K562 (cell line): ENCODE results near the gene TRPC4AP. TPM values are rescaled to one million over a fixed set of nuclear protein-coding genes. Genes with fewer than 3 reads are reported as not detected.
A peak's percentile ranks its signal among the peaks of the same experiment; 100 is the strongest.

Source experiments
- C11orf30 ChIP-seq: fragments of 450-650 bp; IDR thresholded peaks from 2 replicates; pipeline ENCODE4 v1.6.1; 2016; ENCODE audit warnings: low read depth, mild to moderate bottlenecking
- EP400 ChIP-seq: fragments of 450-650 bp; IDR thresholded peaks from 2 replicates; pipeline ENCODE4 v1.6.1; 2017; ENCODE audit warnings: antibody characterized with exemption, mild to moderate bottlenecking, moderate library complexity
- FOXJ2 ChIP-seq: fragments of 200-800 bp; sonication (Bioruptor generic); IDR thresholded peaks from 2 replicates; pipeline ENCODE4 v1.6.1; 2016; ENCODE audit warnings: missing genetic modification characterization, missing compliant biosample characterization
- FUS ChIP-seq: fragments of 200-400 bp; formaldehyde crosslinking; optimal IDR thresholded peaks from 2 replicates; pipeline ENCODE3; 2017; ENCODE audit warnings: low read depth, low read length
- MAFF ChIP-seq: IDR thresholded peaks from 2 replicates; pipeline ENCODE4 v1.6.1; 2012; ENCODE audit warnings: low read length, improper control_type of control experiment
- MAFG ChIP-seq: fragments of 450-650 bp; conservative IDR thresholded peaks from 2 replicates; pipeline ENCODE4 v1.6.1; 2016; ENCODE audit warnings: missing genetic modification characterization, missing compliant biosample characterization
- MEIS2 ChIP-seq: fragments of 450-650 bp; IDR thresholded peaks from 2 replicates; pipeline ENCODE4 v1.6.1; 2014; ENCODE audit warnings: mild to moderate bottlenecking; ENCODE audit not compliant: partially characterized antibody
- PHTF2 ChIP-seq: fragments of 250-450 bp; sonication (Bioruptor Pico); IDR thresholded peaks from 2 replicates; pipeline ENCODE4 v1.5.0; 2021; ENCODE audit warnings: mild to moderate bottlenecking
- POLR3A ChIP-seq: IDR thresholded peaks from 2 replicates; pipeline ENCODE4 v1.6.1; 2011; ENCODE audit warnings: borderline replicate concordance, mild to moderate bottlenecking, moderate library complexity; ENCODE audit not compliant: insufficient read length, insufficient read depth; ENCODE audit errors: extremely low read depth
- RAD21 ChIP-seq, 2 experiments: fragments of 250-450 bp in 1 of 2; fragments of 450-650 bp in 1 of 2; sonication (Bioruptor Pico) in 1 of 2; formaldehyde crosslinking in 1 of 2; IDR thresholded peaks in 1 of 2; conservative IDR thresholded peaks in 1 of 2; 2 replicates each; pipeline versions ENCODE4 v1.4.0 to v1.8.0; 2020 to 2022; ENCODE audit warnings: mild to moderate bottlenecking in 2 of 2, moderate library complexity in 1 of 2
- RUNX1 ChIP-seq: sonication (generic); IDR thresholded peaks from 2 replicates; pipeline ENCODE4 v1.6.1; 2016; ENCODE audit warnings: antibody characterized with exemption, low read depth
- SMARCE1 ChIP-seq: fragments of 450-650 bp; IDR thresholded peaks from 2 replicates; pipeline ENCODE4 v1.7.1; 2016; ENCODE audit warnings: mild to moderate bottlenecking
- STAT5B ChIP-seq: fragments of 250-450 bp; sonication (Bioruptor Pico); IDR thresholded peaks from 2 replicates; pipeline ENCODE4 v1.8.0; 2021; ENCODE audit warnings: mild to moderate bottlenecking, inconsistent platforms
- TEAD2 ChIP-seq: fragments of 450-650 bp; IDR thresholded peaks from 2 replicates; pipeline ENCODE4 v1.6.1; 2016; ENCODE audit warnings: missing genetic modification characterization, control low read depth, missing compliant biosample characterization
- TGIF2 ChIP-seq: sonication (generic); formaldehyde crosslinking; IDR thresholded peaks from 2 replicates; pipeline ENCODE4 v1.8.1; 2022; ENCODE audit warnings: mild to moderate bottlenecking, missing genetic modification reagents, moderate library complexity
- YBX1 ChIP-seq: fragments of 450-650 bp; IDR thresholded peaks from 2 replicates; pipeline ENCODE4 v1.7.1; 2016; ENCODE audit warnings: mild to moderate bottlenecking
- ZNF143 ChIP-seq: sonication (generic); formaldehyde crosslinking; IDR thresholded peaks from 2 replicates; pipeline ENCODE4 v1.9.0; 2022; ENCODE audit warnings: mild to moderate bottlenecking, missing genetic modification reagents
- ZNF253 ChIP-seq: fragments of 250-450 bp; sonication (Bioruptor Pico); conservative IDR thresholded peaks from 2 replicates; pipeline ENCODE4 v1.6.1; 2021; ENCODE audit warnings: mild to moderate bottlenecking
- ZNF316 ChIP-seq: fragments of 450-650 bp; IDR thresholded peaks from 2 replicates; pipeline ENCODE4 v1.6.1; 2016
- ZNF407 ChIP-seq: fragments of 450-650 bp; IDR thresholded peaks from 2 replicates; pipeline ENCODE4 v1.6.1; 2016; ENCODE audit warnings: low read depth
- ZNF668 ChIP-seq: fragments of 250-450 bp; sonication (Bioruptor Pico); IDR thresholded peaks from 2 replicates; pipeline ENCODE4 v1.8.0; 2022; ENCODE audit warnings: mild to moderate bottlenecking, inconsistent platforms
- polyA plus RNA-seq, 8 experiments: library from polyadenylated mRNA; depleted of rRNA in 4 of 8; stranded (reverse) in 5 of 8; unstranded in 3 of 8; fragments of >200 nt; fragmentation: Nextera tagmentation in 2 of 8; fragmentation: Illumina TruSeq in 1 of 8; extraction: Ambion mirVana in 2 of 8; extraction: Trizol in 1 of 8; gene quantifications; 2 replicates each; pipeline versions ENCODE4 v1.2.1 to v1.2.3, GENCODE V29; 2011 to 2014; ENCODE audit warnings: inconsistent platforms in 1 of 8, missing spikeins in 1 of 8
- total RNA-seq, 7 experiments: library from RNA; depleted of rRNA in 6 of 7; stranded (reverse); fragments of >200 nt in 6 of 7; fragmentation: Illumina TruSeq in 2 of 7; extraction: Trizol in 2 of 7; gene quantifications; 2 replicates each; pipeline versions ENCODE4 v1.2.1 to v1.2.3, GENCODE V29; 2011 to 2021; ENCODE audit warnings: low replicate concordance in 1 of 7

Gene TRPC4AP
- total and polyA plus RNA-seq, 9 of the 15 experiments (the other 6 are each of a cell fraction or from before 2014, with no cell fraction given), result 2.3 to 70.3 (median 33.3) TPM

- TF ChIP-seq ZNF407 (no peak), FOXJ2 (no peak), POLR3A (no peak), PHTF2 (CRISPR knock-in tag) (no peak), MAFG (peak; percentile 71), MEIS2 (no peak), ZNF143 (CRISPR knock-in tag) (no peak), YBX1 (no peak), ZNF316 (peak; percentile 89), C11orf30 (peak; percentile 83), STAT5B (CRISPR knock-in tag) (no peak), ZNF668 (CRISPR knock-in tag) (no peak), MAFF (peak; percentile 89), FUS (no peak), EP400 (no peak), TGIF2 (CRISPR knock-in tag) (no peak), SMARCE1 (no peak), RAD21 (CRISPR knock-in tag; conservative IDR thresholded peaks at IDR 0.05 in 1 of 2, IDR thresholded peaks at IDR 0.05 in 1 of 2) (no peak), TEAD2 (no peak), ZNF253 (CRISPR knock-in tag) (no peak), RUNX1 (no peak)
Observed at GRCh38 chr20:35018590-35019371, 73.8 kb downstream of the TRPC4AP start (continued).
